ENCODE measurements around the gene AGFG1.

The AGFG1 gene

GRCh38 chr2:227509824-227510619 lies 38.1 kb downstream of the AGFG1 start:
- Histone ChIP-seq H3K4me2 (ENCODE audit: low read length) (no peak overlapping the region), H3K9ac (ENCODE audit: low read length) (no peak overlapping the region), H3K79me2 (ENCODE audit: control insufficient read depth, insufficient read depth, low read length) (peaks cover 56% of the 10 kb centered on the region), H2BK120ac (ENCODE audit: low read depth, low read length) (no peak overlapping the region), H3K4me1 (ENCODE audit: control insufficient read depth, low read depth, low read length) (peaks cover 9% of the 10 kb centered on the region), H3K79me1 (ENCODE audit: low read length) (peaks cover 12% of the 10 kb centered on the region), H3K4me3 (ENCODE audit: low read length) (no peak overlapping the region), H3K56ac (ENCODE audit: low read length) (peak overlapping the region; percentile 69), H2BK15ac (replicated peaks; ENCODE audit: low read depth) (no peak overlapping the region), H3K18ac (ENCODE audit: low read length) (no peak overlapping the region), H3K23ac (ENCODE audit: low read length) (no peak overlapping the region), H2AK5ac (ENCODE audit: low read length) (no peak overlapping the region), H3K36me3 (ENCODE audit: control insufficient read depth, insufficient read depth, low read length) (no peaks in the 10 kb centered on the region), H2BK5ac (ENCODE audit: low read length) (no peak overlapping the region), H4K5ac (ENCODE audit: low read length) (no peak overlapping the region), H3K27me3 (ENCODE audit: insufficient read depth, low read length, poor library complexity) (no peaks in the 10 kb centered on the region), H3K27ac (ENCODE audit: low read depth, low read length) (no peak overlapping the region), H4K8ac (ENCODE audit: low read depth, low read length) (no peak overlapping the region), H3K4ac (ENCODE audit: low read depth, low read length) (no peak overlapping the region)
- DNase-seq = peak; percentile 52
- no CpG with 5 or more reads among the region's 4 CpGs for WGBS (ENCODE audit: extremely low coverage, insufficient coverage, low lambda C conversion rate)

GRCh38 chr2:227510620-227510958 lies 38.6 kb downstream of the AGFG1 start:
- Histone ChIP-seq H3K27me3 (ENCODE audit: insufficient read depth, low read length, poor library complexity) (no peaks in the 10 kb centered on the region), H3K9ac (ENCODE audit: low read length) (no peak overlapping the region), H3K23ac (ENCODE audit: low read length) (no peak overlapping the region), H3K27ac (ENCODE audit: low read depth, low read length) (no peak overlapping the region), H3K4me3 (ENCODE audit: low read length) (no peak overlapping the region), H4K8ac (ENCODE audit: low read depth, low read length) (no peak overlapping the region), H2BK120ac (ENCODE audit: low read depth, low read length) (no peak overlapping the region), H2BK5ac (ENCODE audit: low read length) (no peak overlapping the region), H3K4ac (ENCODE audit: low read depth, low read length) (no peak overlapping the region), H3K4me2 (ENCODE audit: low read length) (no peak overlapping the region), H3K36me3 (ENCODE audit: control insufficient read depth, insufficient read depth, low read length) (no peaks in the 10 kb centered on the region), H3K56ac (ENCODE audit: low read length) (no peak overlapping the region), H2BK15ac (replicated peaks; ENCODE audit: low read depth) (no peak overlapping the region), H4K5ac (ENCODE audit: low read length) (no peak overlapping the region), H3K79me2 (ENCODE audit: control insufficient read depth, insufficient read depth, low read length) (peaks cover 61% of the 10 kb centered on the region), H3K79me1 (ENCODE audit: low read length) (peaks cover 14% of the 10 kb centered on the region), H2AK5ac (ENCODE audit: low read length) (no peak overlapping the region), H3K4me1 (ENCODE audit: control insufficient read depth, low read depth, low read length) (peaks cover 9% of the 10 kb centered on the region), H3K18ac (ENCODE audit: low read length) (no peak overlapping the region)
- no peak for DNase-seq
- WGBS (ENCODE audit: extremely low coverage, insufficient coverage, low lambda C conversion rate) = no CpG with 5 or more reads among the region's 2 CpGs

GRCh38 chr2:227511239-227511930 lies 39.4 kb downstream of the AGFG1 start:
- Histone ChIP-seq H3K4me1 (ENCODE audit: control insufficient read depth, low read depth, low read length) (peaks cover 9% of the 10 kb centered on the region), H3K23ac (ENCODE audit: low read length) (no peak overlapping the region), H4K5ac (ENCODE audit: low read length) (no peak overlapping the region), H3K79me1 (ENCODE audit: low read length) (peaks cover 12% of the 10 kb centered on the region), H2AK5ac (ENCODE audit: low read length) (no peak overlapping the region), H2BK5ac (ENCODE audit: low read length) (no peak overlapping the region), H3K27me3 (ENCODE audit: insufficient read depth, low read length, poor library complexity) (no peaks in the 10 kb centered on the region), H2BK15ac (replicated peaks; ENCODE audit: low read depth) (no peak overlapping the region), H3K56ac (ENCODE audit: low read length) (no peak overlapping the region), H3K4me2 (ENCODE audit: low read length) (no peak overlapping the region), H4K8ac (ENCODE audit: low read depth, low read length) (no peak overlapping the region), H3K9ac (ENCODE audit: low read length) (no peak overlapping the region), H3K4ac (ENCODE audit: low read depth, low read length) (no peak overlapping the region), H3K79me2 (ENCODE audit: control insufficient read depth, insufficient read depth, low read length) (peaks cover 64% of the 10 kb centered on the region), H3K18ac (ENCODE audit: low read length) (no peak overlapping the region), H3K4me3 (ENCODE audit: low read length) (no peak overlapping the region), H3K27ac (ENCODE audit: low read depth, low read length) (no peak overlapping the region), H2BK120ac (ENCODE audit: low read depth, low read length) (no peak overlapping the region), H3K36me3 (ENCODE audit: control insufficient read depth, insufficient read depth, low read length) (no peaks in the 10 kb centered on the region)
- no peak for DNase-seq
- 100% methylated on average over 2 of the region's 4 CpGs for WGBS (ENCODE audit: extremely low coverage, insufficient coverage, low lambda C conversion rate)

GRCh38 chr2:227511955-227512354 lies 40.0 kb downstream of the AGFG1 start:
- WGBS (ENCODE audit: extremely low coverage, insufficient coverage, low lambda C conversion rate) = 100% methylated on average over 1 of the region's 3 CpGs
- Histone ChIP-seq H3K79me1 (ENCODE audit: low read length) (peaks cover 12% of the 10 kb centered on the region), H3K27me3 (ENCODE audit: insufficient read depth, low read length, poor library complexity) (no peaks in the 10 kb centered on the region), H4K8ac (ENCODE audit: low read depth, low read length) (no peak overlapping the region), H3K4me1 (ENCODE audit: control insufficient read depth, low read depth, low read length) (peaks cover 9% of the 10 kb centered on the region), H3K79me2 (ENCODE audit: control insufficient read depth, insufficient read depth, low read length) (peaks cover 62% of the 10 kb centered on the region), H3K4me3 (ENCODE audit: low read length) (no peak overlapping the region), H2BK15ac (replicated peaks; ENCODE audit: low read depth) (no peak overlapping the region), H3K23ac (ENCODE audit: low read length) (no peak overlapping the region), H3K27ac (ENCODE audit: low read depth, low read length) (no peak overlapping the region), H4K5ac (ENCODE audit: low read length) (no peak overlapping the region), H3K4ac (ENCODE audit: low read depth, low read length) (no peak overlapping the region), H3K18ac (ENCODE audit: low read length) (no peak overlapping the region), H3K4me2 (ENCODE audit: low read length) (no peak overlapping the region), H3K36me3 (ENCODE audit: control insufficient read depth, insufficient read depth, low read length) (no peaks in the 10 kb centered on the region), H2BK120ac (ENCODE audit: low read depth, low read length) (no peak overlapping the region), H2AK5ac (ENCODE audit: low read length) (no peak overlapping the region), H2BK5ac (ENCODE audit: low read length) (no peak overlapping the region), H3K9ac (ENCODE audit: low read length) (no peak overlapping the region), H3K56ac (ENCODE audit: low read length) (no peak overlapping the region)
- no peak for DNase-seq

- Histone ChIP-seq H3K27me3 (ENCODE audit: insufficient read depth, low read length, poor library complexity) (no peaks in the 10 kb centered on the region), H2BK5ac (ENCODE audit: low read length) (no peak overlapping the region), H3K79me2 (ENCODE audit: control insufficient read depth, insufficient read depth, low read length) (peaks cover 63% of the 10 kb centered on the region), H3K23ac (ENCODE audit: low read length) (no peak overlapping the region), H4K8ac (ENCODE audit: low read depth, low read length) (no peak overlapping the region), H3K4me2 (ENCODE audit: low read length) (no peak overlapping the region), H2BK15ac (replicated peaks; ENCODE audit: low read depth) (no peak overlapping the region), H3K9ac (ENCODE audit: low read length) (no peak overlapping the region), H3K27ac (ENCODE audit: low read depth, low read length) (no peak overlapping the region), H3K36me3 (ENCODE audit: control insufficient read depth, insufficient read depth, low read length) (no peaks in the 10 kb centered on the region), H3K79me1 (ENCODE audit: low read length) (peaks cover 12% of the 10 kb centered on the region), H3K4me3 (ENCODE audit: low read length) (no peak overlapping the region), H2AK5ac (ENCODE audit: low read length) (no peak overlapping the region), H4K5ac (ENCODE audit: low read length) (no peak overlapping the region), H3K18ac (ENCODE audit: low read length) (no peak overlapping the region), H3K56ac (ENCODE audit: low read length) (no peak overlapping the region), H2BK120ac (ENCODE audit: low read depth, low read length) (no peak overlapping the region), H3K4ac (ENCODE audit: low read depth, low read length) (no peak overlapping the region), H3K4me1 (ENCODE audit: control insufficient read depth, low read depth, low read length) (peaks cover 9% of the 10 kb centered on the region)
- no CpG with 5 or more reads among the region's 1 CpG for WGBS (ENCODE audit: extremely low coverage, insufficient coverage, low lambda C conversion rate)
- DNase-seq = peak; percentile 22
Observed at GRCh38 chr2:227513113-227513512, 41.2 kb downstream of the AGFG1 start.
